Psoas muscle (tissue), 8 donors: ENCODE measurements around the gene EMILIN1. TPM values are rescaled to one million over a fixed set of nuclear protein-coding genes. Genes with fewer than 3 reads are reported as not detected.

ENCODE experiments used
- ATAC-seq, 4 donors: fragments of 200-7000 bp; cut with Tn5 transposase; one replicate each; pipeline ENCODE4 v1.9.1; 2020; ENCODE audit warnings: moderate library complexity in 3 of 4, mild to moderate bottlenecking in 2 of 4
- DNase-seq, 2 donors: peaks; one replicate each; pipeline ENCODE4 v3.0.0-alpha.2; 2020
- H3K27ac ChIP-seq: fragments of 200-600 bp; one replicate; pipeline ENCODE4 v1.8.0; 2022
- H3K27me3 ChIP-seq, 3 donors: fragments of 200-600 bp in 1 of 3; one replicate each; pipeline versions ENCODE4 v1.6.1 to v1.8.0; 2013 to 2022; ENCODE audit warnings: low read length in 2 of 3, mild to moderate bottlenecking in 2 of 3, moderate library complexity in 1 of 3; ENCODE audit not compliant: insufficient read depth in 3 of 3
- H3K36me3 ChIP-seq, 2 donors: fragments of 200-600 bp in 1 of 2; one replicate each; pipeline versions ENCODE4 v1.6.1 to v1.8.0; 2013 to 2022; ENCODE audit warnings: low read depth in 1 of 2, mild to moderate bottlenecking in 1 of 2, moderate library complexity in 1 of 2; ENCODE audit not compliant: insufficient read depth in 1 of 2
- H3K4me1 ChIP-seq: fragments of 200-600 bp; one replicate; pipeline ENCODE4 v1.8.0; 2022
- H3K4me3 ChIP-seq: fragments of 200-600 bp; one replicate; pipeline ENCODE4 v1.8.0; 2022; ENCODE audit warnings: mild to moderate bottlenecking
- H3K9me3 ChIP-seq: fragments of 200-600 bp; one replicate; pipeline ENCODE4 v1.8.0; 2022
- WGBS, 3 donors: extraction: QIAGEN DNeasy Blood & Tissue Kit; methylation state at CpG; one replicate each; pipeline versions ENCODE4 v1.1.6 to v1.1.7; 2013; 5-methylcytosine and 5-hydroxymethylcytosine counted together
- intact Hi-C, 2 donors: fragments of 100-400 bp; cut with DNase I; formaldehyde crosslinking; loops; one replicate each; pipeline versions ENCODE4 v1.11.0 to v1.14.2; 2022
- polyA plus RNA-seq, 3 donors: library from polyadenylated mRNA; stranded (reverse); fragments of 200-250 nt; gene quantifications; one replicate each; pipeline ENCODE4 v1.2.3, GENCODE V29; 2013
- total RNA-seq, 4 donors: library from RNA; stranded (reverse); fragmentation: NEBNext Ultra II Directional in 2 of 4; extraction: Animal tissue kit (Norgen Biotek cat#: 25700) in 2 of 4; gene quantifications; one replicate each; pipeline versions ENCODE4 v1.2.1 to v1.2.4, GENCODE V29; 2021 to 2023
- TF ChIP-seq, protein P1 (sequence below): fragments of 200-600 bp; IDR thresholded peaks from one replicate; pipeline ENCODE4 v1.8.0; 2022; ENCODE audit warnings: antibody characterized with exemption
- donor health status: healthy with polysubstance abuse.
- donor health status: DM: no; HTN: no; CAD: no; lungs with moderate emphysema.
- donor health status: Bipolar disorder and iron deficiency.
- donor health status: healthy.
- donor health status: DM: yes; HTN: yes; CAD: no.
- donor health status: DM: no; HTN: no; CAD: no.
- donor health status: DM: no; HTN: no; CAD: no.
- donor health status: DM: yes; HTN: yes; CAD: no.

Gene EMILIN1
- total and polyA plus RNA-seq, 7 donors, result 4.9 to 14.3 (median 6.1) TPM

DNA sequence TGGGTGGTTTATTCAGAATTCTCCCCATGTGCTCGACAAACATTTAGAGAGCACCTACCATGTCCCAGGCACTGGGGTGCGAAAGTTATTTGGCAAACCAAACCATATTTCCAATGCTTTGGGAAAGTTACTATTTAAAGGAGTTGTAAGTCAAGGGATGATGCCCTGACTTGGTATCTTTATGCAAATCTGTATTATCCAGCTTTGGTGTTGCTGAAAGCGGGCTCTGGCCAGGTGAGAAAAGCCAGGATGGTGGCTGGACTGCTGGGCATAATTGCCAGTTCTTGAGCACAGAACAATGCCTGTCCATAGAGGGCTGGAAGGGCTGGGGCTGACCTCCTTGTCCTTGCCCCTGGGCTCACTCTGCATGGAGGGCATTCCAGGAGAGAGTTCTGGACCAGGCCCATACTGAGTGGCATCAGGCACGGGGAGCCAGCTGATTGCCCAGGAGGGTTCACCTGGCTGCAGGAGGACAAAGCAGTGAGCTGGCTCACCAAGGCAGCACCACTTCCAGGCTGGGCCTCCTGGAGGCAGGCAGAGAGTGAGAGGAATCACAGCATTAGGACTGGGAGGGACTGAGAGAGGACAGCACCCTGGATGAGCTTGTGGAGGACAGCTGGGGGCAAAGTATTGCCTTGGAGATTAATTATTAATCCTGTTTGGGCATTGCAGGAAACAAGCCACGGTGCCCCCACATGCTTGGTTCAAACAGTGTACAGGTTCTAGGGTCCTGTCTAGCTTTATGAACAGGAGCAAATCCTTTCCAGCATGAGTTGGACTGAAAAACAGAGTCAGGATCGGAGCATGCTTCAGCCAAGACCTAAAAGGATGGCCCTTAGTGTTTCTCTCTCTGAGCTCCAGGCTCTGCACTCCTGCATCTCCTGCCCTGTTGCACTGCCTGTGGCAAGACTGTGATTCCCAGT lies 15.3 kb downstream of the EMILIN1 start:
- no peak for ATAC-seq
- Histone ChIP-seq H3K9me3 (no peaks in the 10 kb centered on the region), H3K27me3 (no peaks in the 10 kb centered on the region), H3K27ac (no peak overlapping the region), H3K4me1 (peaks cover 14% of the 10 kb centered on the region), H3K36me3 (no peaks in the 10 kb centered on the region), H3K4me3 (no peak overlapping the region)
- TF ChIP-seq, protein P1, sequence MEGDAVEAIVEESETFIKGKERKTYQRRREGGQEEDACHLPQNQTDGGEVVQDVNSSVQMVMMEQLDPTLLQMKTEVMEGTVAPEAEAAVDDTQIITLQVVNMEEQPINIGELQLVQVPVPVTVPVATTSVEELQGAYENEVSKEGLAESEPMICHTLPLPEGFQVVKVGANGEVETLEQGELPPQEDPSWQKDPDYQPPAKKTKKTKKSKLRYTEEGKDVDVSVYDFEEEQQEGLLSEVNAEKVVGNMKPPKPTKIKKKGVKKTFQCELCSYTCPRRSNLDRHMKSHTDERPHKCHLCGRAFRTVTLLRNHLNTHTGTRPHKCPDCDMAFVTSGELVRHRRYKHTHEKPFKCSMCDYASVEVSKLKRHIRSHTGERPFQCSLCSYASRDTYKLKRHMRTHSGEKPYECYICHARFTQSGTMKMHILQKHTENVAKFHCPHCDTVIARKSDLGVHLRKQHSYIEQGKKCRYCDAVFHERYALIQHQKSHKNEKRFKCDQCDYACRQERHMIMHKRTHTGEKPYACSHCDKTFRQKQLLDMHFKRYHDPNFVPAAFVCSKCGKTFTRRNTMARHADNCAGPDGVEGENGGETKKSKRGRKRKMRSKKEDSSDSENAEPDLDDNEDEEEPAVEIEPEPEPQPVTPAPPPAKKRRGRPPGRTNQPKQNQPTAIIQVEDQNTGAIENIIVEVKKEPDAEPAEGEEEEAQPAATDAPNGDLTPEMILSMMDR, result no peak
- intact Hi-C loops, result loop anchor here in 1 of 2 donors (10.0 kb wide), 1 partner anchor 191 kb away; the partner anchor contains the start of gene TRIM54
- 75 to 81% (median 80%) methylated on average over 6 of the region's 6 CpGs for WGBS, 3 donors
- peak in 1 of 2 donors; percentile 35 for DNase-seq

DNA sequence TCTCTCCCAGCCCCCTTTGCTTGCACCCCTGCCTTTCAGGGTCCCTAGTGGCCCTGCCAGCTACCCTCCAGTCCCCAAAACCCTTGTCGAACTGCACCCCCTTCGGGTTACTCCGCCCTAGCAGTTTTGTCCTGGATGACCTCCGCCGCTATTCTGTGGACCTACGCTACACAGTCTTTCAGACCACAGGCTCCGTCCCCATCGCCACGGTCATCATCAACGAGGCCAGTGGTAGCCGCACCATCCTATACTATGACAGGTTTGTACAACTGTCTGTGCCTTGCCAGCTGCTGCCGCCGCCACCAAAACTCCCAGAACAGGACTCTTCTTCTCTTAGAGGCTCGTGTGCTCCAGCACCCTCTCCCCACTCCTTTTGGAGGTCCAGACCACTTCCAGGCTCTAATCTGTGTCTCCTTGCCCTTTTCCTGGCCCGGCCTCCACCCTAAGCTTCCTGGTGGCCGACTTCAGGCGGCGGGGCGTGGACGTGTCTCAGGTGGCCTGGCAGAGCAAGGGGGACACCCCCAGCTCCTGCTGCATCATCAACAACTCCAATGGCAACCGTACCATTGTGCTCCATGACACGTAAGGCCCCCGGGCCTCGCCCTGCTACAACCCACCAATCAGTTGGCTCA lies 16.1 kb downstream of the EMILIN1 start:
- WGBS, 3 donors, result 92 to 93% (median 92%) methylated on average over 24 of the region's 24 CpGs
- H3K4me1 ChIP-seq, result peaks cover 14% of the 10 kb centered on the region
- DNase-seq (peak in 1 of 2 donors; percentile 42), ATAC-seq (no peak)
- no peak overlapping the region for H3K4me3 ChIP-seq
- H3K27me3 ChIP-seq, result no peaks in the 10 kb centered on the region
- no peaks in the 10 kb centered on the region for H3K9me3 ChIP-seq
- TF ChIP-seq, protein P1, result no peak
- no peak overlapping the region for H3K27ac ChIP-seq
- intact Hi-C loops, result loop anchor here in 1 of 2 donors (10.0 kb wide), 1 partner anchor 190 kb away; the partner anchor contains the start of gene TRIM54
- no peaks in the 10 kb centered on the region for H3K36me3 ChIP-seq

DNA sequence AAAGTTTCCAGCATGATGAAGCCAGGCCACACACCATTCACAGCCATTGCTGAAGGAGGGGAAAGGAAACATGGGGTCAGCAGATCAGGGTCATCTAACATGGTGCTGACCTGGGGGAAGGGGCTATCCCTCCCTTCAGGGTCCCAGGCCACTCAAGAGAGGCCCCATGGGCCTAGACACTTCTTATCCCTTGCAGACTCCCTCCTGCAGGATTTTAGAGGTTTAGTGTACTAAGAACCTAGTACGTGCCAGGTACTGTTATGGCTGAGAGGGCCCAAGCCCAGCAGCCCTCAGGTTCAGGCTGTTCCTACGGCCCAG lies 17.0 kb downstream of the EMILIN1 start:
- ATAC-seq, result no peak
- Histone ChIP-seq H3K4me3 (no peak overlapping the region), H3K27ac (peak overlapping the region; percentile 65)

DNA sequence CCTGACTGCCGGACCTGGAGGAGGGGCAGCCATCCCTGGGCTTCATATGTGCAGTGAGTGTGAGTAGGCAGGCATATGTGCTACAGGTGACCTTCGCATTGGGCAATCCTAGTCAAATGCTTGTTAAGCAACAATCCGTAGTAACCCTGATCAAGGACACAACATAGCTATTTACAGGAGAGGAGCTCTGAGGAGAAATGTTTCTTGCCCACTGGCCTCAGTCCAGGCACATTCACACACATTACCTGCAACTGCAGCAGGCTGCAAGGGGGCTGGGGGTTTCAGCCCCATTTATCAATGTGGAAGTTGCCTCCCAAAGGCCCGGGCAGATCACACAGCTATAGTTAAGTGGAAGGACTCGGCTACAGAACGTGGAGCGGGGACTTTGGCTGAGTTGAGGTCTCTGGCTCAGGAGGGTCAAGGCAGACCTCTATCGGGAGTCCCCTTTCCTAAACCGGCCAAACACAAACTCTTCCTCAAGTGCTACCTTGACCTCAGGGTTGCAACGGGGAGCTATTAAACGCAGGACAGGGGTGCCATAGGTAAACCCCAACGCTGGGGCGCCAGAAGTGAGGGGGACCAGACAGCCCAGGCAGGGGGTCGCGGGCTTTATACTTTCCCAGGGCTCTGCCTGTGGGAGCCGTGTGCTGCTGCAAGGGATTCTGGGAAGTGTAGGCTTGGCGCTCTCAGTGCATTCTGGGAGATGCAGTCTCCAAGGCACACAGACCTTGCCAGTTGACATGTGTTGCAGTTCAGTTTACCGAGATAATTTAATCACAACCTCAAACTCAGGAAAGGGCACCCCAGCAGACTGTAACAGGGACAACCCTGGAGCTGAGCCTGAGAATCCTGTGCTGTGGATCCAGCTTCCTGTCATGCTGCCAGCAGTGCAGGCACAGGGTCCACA lies 17.6 kb downstream of the EMILIN1 start:
- ATAC-seq (peak; percentile 84 to 91 (median 87)), DNase-seq (peak; percentile 61 to 83)
- H3K9me3 ChIP-seq, result no peaks in the 10 kb centered on the region
- peak overlapping the region; percentile 65 for H3K27ac ChIP-seq
- 18 to 24% (median 21%) methylated on average over 18 of the region's 18 CpGs for WGBS, 3 donors
- intact Hi-C loops, result loop anchor here (5.0 to 10.0 kb wide), 3 partner anchors 96 to 189 kb away; partner anchors contain the start of genes DNAJC5G (in 1 of the 2) and TRIM54 (in 1 of the 2)
- H3K4me1 ChIP-seq, result peaks cover 14% of the 10 kb centered on the region
- TF ChIP-seq, protein P1, result no peak
- H3K36me3 ChIP-seq, result no peaks in the 10 kb centered on the region
- H3K4me3 ChIP-seq, result peak overlapping the region; percentile 66
- no peaks in the 10 kb centered on the region for H3K27me3 ChIP-seq

More for the DNA sequence above, 17.0 kb downstream of the EMILIN1 start:
- H3K36me3 ChIP-seq, result no peaks in the 10 kb centered on the region
- peak in 1 of 2 donors; percentile 41 for DNase-seq
- H3K27me3 ChIP-seq, result no peaks in the 10 kb centered on the region
- intact Hi-C loops, result loop anchor here (5.0 to 10.0 kb wide), 3 partner anchors 97 to 189 kb away; partner anchors contain the start of genes DNAJC5G (in 1 of the 2) and TRIM54 (in 1 of the 2)
- 79 to 93% (median 93%) methylated on average over 2 of the region's 2 CpGs for WGBS, 3 donors
- no peaks in the 10 kb centered on the region for H3K9me3 ChIP-seq
- H3K4me1 ChIP-seq, result peaks cover 14% of the 10 kb centered on the region
- TF ChIP-seq, protein P1, result no peak
